Astrocyte of the hippocampus (primary cell): ENCODE results near the gene FRMD1.

Experiments
- DNase-seq: peaks from one replicate; pipeline ENCODE4 v3.0.0; 2011; ENCODE audit warnings: low read depth, low spot score

The FRMD1 gene

DNA sequence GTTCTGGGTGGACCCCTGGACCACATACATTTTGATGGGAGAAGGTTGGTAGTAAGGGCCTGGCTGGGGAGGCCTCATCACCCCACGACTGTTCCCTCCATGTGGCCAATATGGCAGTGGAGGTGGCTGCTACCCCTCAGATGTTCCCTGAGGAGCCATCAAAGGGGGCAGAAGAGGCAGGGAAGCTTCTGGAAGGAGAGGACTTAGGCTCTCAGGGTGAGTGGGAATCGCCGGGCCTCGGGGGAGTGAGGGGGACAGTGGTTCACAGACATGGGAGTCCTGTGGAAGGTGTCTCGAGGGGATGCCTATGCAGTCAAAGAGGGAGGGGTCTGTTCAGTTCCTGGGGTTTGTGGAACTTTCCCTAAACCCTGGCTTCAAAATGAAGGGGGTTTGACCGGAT, 32.9 kb upstream of the FRMD1 start:
- no peak for DNase-seq

DNA sequence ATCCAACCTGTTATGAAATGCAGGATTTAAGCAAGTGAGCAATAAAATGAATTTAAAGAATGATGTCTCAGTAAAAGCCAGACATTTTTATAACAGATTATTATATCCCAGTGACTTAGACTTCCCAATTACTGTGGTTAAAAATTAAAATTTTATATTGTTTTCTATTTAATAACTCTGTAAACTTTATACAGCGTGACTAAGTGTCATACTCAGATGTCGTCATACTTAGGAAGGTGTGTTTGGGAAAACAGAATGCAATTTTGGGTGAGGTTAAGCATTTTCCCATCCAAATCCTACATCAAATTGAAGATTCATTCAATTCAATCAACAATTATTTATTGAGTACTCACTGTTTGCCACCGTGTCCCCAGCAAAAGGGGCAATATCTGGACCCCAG, 31.4 kb upstream of the FRMD1 start:
- no peak for DNase-seq

DNA sequence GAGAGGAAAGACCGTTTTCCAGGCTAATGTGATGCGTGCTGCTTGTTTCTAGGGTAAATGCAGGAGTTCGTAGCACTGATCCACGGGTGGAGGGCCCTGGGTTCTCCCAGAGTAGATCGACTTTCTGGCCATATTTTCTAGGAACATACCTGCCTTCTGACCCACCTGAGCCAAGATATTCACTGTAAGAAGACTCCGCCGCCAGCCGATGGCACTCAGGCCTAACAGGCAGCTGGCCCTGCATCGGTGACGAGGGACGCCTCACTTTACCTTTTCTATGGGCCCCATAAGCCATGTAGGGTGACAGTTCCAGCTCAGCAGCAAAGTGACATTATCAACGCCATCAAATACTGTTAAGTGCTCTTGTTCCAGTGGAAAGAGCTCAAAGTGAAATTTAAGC, 30.2 kb upstream of the FRMD1 start:
- DNase-seq = no peak

DNA sequence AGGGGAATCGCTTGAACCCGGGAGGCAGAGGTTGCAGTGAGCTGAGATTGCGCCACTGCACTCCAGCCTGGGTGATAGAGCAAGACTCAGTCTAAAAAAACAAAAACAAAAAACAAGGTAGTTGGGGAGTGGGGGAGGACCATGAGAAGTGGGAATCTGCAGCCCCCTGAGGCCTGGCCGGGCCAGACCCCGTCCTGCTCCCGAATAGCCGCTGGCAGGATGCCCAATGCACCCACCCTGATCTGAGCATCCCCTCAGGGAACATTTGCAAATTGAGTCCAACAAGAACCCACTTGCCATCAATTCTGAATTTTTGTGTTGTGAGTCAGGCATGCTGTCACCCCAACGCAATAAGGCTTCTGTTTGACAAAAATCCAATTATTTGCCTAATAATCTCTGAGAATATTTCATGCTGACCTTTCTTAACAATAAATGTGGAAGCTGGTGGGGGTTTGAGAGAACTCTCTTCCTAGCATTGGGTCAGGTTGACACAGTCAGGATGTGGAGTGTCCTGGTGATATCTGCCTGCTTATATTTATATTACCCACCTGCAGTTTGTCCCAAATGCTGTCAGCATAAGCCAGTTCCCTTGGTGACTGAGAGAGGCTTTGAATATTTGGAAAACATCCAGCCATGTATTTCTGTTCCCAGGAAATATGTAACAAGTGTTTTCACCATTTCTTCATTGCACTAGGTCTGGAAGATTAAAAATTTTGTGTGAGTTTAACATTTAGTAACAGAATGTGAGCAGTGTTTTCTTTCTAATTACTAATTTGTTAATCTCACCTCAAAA, 28.4 kb upstream of the FRMD1 start:
- DNase-seq = no peak

DNA sequence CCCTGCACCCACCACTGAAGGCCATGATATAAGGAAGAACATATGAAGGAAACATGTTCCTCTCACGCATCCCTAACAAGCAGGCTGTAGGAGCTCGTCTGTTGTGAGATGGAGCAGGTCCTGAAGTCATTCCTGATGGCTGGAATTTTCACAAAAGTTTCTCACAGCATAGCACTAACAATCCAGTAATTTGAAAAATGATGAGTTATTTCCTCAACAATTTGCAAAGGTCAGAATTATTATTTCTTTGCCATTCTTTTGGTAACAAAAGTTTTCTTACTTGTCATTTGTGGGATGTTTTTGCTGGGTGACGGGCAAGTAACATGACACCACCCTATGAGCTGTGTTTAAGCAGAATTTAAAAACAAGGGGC, 27.6 kb upstream of the FRMD1 start:
- no peak for DNase-seq

DNA sequence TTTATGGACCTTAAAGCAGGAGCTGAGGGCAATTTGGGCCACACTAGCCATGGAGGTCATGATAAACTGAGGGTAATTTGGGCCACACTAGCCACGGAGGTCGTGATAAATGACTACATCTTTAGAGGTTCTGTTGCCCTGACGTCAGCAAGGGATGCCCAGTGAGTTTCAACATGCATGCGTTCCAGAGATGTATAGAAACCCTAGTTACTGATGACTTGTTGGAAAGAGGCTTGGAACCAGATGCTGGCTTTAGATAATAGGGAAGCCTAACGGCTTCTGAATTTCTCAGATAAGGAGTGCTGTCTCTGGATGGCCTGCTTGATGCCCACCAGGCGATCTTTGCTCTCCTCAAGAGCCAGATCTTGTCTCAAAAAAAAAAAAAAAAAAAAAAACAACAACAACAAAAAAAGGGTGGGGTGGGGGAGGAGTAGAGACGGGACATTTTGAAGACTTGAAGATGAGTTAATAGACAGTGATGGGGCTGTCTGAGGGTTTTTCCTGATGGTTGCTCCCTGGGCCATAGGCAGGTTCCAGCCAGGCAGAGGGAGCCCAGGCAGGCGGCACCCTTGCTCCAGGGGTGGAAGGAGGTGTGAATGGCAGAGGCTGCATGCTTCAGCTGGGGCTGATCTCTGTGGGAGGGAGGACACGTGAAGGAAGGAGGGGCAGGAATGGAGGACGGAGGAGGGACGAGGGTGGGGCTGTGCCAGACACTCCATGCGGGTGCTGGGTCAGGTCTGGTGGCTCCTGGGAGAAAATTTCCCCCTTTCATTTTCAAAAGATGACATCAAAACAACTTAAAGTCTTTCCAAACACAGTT, 27.0 kb upstream of the FRMD1 start:
- DNase-seq = no peak

DNA sequence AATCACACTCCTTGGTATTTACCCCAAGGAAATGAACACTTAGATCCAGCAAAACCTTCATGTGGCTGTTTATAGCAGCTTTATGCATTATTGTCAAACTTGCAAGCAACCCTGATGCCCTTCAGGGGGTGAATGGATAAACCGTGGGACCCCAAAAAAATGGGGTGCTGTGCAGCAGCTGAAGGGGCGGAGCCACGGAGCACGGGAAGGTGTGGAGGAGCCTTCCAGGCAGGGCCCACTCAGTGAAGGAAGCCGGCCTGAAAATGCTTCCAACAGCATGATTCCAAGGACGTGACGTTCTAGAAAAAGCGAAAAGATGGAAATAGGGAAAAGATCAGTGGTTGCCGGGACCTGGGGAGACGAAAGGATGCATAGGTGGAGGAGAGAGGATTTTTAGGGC, 25.6 kb upstream of the FRMD1 start:
- no peak for DNase-seq

DNA sequence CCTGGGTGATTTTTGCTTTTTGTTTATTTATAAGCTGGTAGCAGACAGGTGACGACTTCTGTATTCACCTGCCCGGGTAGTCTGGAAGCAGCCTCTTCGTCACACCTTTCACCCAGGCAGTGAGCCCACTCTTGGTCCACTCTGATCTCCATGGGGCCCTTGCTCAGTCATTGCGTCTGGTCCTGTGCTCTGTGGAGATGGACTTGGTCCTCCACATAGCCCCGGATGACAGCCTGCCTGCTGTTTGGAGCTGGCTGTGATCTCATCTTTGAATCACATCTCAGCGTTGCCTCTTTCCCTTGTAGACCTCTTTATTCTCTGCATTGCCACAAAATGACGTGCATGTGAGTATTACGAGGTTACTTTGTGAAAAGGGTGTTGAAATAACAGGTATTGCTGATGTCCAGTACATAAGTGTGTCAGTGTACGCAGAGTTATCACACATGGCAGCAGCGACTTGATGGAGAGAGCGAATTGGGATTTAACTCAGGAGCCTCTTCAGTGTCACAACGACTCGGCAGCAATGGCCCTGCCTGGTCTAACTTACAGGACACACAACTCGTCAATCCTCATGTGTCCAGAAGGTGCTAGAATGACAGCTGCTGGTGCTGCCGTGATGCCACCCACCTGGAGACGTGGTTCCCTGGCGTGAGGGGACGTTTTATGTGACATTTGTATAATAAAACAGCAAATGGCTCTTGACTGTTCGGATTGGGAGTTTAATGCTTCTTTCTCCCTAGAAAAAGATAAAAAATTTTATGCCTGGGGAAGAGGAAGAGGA, 24.2 kb upstream of the FRMD1 start:
- no peak for DNase-seq

DNA sequence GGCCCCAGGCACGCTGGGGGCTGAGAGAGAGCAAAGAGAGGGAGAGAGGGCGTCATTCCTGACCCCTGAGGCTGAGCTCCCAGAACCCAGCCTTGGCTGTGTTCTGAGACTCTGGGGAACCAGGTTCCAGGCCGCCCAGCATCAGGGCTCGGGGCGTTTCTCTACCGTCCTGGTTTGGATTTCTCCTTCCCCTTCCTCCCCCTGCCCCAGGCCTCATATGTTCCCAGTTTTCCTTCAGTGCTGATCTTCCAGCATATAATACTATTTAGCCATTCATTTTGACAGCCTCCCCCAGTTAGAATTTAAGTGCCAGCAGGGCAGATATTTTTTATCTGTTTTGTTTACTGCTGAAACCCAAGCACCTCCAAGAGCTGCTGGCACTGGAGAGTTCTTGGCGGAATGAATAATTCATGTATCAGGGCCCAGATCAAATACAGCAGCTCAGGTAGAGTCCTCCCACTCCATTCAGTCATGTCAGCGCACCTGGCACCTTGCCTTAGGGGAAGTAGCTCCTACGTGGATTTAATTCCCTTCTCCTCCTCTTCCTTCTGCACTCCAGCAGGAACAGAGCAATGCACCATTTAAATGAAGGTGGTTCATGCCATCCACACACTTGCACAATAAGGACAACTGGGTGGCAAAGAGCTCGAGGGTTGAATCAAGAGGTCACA, 23.4 kb upstream of the FRMD1 start:
- no peak for DNase-seq

DNA sequence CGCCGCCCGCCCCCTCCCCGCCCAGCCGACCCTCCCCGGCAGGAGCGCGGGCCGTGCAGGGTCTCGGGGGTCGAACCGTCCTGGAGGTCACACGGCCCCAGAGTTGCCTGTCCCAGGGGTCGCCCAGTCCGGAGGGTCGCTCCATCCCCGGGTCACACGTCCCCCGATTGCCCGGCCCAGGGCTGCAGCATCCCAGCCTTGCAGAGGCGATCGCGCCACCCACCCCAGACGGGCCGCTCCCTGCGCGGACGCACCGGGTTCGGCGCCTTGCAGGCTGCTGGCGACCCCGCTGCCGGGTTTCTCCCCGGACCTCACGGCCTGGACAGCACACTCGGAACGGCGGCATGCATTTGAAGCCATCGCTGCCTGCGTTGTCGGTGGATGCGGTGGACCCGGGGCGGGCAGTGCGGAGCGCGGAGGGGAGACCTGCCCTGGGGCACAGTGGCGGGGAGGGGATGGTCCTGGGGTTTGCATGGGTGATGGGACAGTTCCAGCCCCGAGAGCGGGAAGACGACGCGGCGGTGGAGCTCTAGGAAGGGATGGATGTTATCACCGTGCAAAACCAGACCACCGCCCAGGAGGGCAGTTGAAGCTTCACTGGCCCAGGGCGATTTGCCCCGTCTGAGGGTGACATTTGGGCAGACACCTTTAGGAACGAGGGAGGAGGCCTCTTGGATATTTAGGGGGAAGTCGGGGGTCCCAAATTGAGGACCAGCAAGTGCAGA, 22.7 kb upstream of the FRMD1 start:
- no peak for DNase-seq

DNA sequence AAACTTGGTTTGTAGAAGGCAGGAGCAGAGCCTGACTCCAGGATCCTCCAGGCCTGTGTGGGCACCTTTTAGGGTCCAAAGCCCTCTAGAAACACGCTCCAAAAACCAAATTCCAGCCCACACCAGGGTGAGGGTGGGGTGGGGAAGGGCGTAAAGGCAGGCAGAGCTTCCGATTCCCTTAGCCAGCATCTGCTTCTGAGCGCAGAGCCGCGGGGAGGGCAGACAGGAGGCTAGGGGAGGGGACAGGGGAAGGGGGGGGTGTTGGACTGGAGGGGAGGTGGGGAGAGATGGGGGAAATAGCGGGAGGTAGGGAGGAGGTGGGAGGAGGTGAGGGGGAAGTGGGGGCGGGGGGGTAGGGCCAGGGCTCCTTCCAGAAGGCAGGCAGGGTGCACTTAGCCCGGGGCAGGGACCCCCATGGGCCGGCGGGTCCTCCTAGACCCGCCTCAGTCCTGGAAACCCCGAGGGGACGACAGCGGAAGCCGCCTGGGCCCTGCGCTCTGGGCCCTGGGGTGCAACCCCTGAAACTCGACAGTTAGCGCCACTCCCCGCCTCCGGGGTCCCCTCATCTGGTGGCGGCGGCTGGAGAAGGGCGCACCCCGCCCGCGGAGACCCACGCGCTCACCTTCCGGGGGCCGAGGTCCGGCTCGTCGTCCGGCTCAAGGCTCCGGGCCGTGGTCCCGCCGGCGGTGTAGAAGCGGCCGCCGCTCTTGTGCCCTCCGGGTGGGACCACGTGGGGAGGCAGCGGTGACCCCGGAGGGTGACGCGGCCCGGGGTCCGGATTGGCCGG, 22.0 kb upstream of the FRMD1 start:
- no peak for DNase-seq

DNA sequence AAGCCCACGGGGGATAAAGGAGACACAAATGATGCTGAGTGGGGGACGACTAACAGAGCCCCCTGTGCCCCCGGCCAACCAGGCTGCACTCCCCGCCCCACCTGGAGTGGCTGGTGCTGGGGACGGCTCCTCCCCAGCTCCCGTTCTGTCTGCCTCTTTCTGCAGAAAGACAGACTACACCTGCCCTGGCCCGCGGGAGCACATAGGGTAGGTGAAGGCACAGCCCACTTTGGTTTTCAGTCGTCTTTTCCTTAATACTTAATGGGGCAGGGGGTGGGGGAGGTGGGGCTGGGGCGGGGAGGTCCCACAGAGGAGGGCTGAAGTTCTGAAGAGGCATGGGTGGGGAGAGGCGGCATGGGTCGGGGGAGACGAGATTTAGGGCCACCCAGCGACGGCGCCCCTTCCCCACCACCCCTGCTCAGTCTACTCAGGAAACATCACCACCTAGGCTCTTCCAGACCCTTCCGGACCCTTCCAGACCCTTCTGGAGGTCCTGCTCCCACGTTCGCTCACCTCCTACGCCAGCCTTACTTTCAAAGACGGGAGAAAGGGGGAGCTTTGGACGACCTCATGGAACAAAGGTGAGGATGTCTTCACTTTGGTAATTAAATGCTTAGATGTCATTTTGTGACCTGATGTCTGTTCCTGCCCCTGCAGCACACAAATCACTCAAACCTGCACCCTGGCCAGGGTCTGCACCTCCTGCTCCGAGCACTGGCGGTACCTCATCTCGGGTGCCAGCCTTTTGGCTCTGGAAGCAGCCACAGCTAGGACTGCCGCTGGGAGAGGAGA, 21.2 kb upstream of the FRMD1 start:
- no peak for DNase-seq

DNA sequence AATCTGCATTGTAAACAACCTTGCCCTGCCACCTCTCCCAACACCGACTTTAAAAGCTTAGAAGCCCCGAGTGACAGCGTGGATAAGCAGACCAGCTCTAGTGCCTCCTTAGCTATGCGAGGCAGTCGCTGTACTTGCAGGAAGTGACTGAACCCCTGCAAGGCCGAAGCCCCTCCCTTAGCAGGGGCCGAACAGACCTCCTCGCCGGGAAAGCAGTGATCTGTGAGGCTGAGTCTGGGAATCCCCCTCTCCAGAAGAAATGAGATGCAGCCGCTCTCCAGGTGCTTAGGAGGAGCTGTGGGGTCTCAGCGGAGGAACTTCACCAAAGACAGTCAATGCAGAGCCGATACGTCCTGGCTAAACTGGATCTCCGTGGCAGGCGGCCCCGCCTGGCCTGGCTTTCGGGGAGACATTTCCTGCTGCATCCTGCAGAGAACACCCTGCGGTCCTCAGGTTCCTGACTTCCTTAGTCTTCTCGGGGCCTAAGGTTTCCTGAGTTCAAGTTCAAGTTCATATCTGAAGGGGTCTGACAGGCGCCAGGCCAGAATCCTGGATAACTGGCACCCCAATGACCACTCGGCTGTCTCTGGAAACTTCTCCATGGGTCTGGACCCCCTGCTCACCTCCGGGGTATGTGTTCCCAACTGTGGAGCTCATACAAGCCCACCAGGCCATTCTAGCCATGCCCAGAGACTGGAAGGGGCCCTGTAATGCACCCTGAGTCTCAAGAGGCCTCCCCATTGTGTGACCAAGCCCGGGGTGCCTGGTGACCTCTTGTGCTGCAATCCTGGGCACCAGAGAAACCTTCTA, 20.4 kb upstream of the FRMD1 start:
- DNase-seq = no peak

DNA sequence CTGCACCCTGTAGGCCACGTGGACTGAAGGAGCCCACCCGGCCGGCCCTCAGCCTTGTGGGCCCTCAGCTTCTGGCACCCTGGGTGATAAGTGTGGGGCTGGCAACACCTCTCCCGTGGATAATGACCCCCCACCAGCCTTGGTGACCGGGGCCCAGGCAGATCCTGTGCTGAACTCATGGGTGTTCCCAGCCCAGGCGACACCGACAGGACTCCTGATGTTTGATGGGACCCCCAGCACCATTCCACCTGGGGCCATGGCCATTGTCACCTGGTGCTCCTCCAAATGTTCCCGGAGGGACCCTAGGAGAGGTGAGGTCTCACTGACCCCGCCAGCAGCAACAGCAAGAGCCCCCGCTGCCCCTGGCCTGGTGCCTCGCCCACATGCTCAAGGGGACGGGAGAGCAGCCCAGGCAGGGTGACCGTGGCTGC, 19.4 kb upstream of the FRMD1 start:
- DNase-seq = no peak

DNA sequence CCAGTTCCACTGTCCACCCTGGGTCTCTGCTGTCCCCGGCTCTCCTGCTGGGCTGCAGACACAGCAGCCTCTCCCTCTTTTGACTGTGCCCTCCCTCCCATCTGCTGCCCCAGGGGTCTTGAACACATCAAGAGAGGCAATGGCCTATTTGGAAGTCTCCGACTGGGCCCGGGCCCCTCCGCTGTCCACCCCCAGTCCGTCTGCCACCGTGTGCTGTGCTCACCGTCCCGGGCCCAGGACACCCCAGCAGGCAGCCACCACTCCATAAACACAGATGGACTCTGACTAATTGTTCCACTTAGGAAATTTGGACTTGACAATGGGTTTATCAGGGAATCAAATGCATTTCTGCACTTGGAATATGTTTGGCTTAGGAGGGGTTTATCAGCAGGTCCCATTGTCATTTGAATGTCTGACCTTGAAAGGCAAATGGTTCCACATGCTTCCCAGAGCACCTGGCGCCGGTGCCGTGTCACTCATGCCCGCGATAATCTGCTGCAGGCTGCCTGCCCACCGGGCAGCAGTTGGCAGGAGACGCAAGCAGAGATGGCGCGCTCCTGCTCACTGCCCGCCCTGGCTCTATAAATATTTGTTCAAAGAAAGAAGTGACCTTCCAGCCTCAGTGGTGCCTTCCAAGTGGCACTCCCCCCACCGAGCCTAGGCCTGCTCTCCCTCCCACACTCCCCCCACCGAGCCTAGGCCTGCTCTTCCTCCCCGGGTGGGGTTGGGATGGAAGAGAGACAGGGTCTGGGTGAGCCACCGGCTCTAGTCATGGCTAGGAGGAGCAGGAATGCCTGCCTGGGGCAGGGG, 18.8 kb upstream of the FRMD1 start:
- DNase-seq = no peak

DNA sequence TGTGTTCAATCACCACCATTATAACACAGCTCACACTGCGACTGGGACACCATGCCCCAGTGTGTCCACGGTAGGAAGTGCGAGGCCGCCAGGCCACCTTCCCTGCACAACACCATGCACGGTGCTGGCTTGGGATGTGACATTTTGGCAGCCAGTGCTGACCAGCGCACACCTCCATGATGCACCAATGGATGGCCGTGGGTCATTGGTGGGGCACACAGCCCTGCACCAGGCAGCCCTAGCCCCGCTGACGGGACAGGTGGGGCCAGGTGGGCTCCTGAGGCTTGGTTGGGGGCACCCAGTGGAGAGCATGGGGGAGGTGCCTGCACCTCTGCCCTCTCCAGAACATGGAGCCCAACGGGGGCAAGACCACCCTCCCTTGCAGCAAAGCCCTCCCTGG, 18.2 kb upstream of the FRMD1 start:
- DNase-seq = no peak

DNA sequence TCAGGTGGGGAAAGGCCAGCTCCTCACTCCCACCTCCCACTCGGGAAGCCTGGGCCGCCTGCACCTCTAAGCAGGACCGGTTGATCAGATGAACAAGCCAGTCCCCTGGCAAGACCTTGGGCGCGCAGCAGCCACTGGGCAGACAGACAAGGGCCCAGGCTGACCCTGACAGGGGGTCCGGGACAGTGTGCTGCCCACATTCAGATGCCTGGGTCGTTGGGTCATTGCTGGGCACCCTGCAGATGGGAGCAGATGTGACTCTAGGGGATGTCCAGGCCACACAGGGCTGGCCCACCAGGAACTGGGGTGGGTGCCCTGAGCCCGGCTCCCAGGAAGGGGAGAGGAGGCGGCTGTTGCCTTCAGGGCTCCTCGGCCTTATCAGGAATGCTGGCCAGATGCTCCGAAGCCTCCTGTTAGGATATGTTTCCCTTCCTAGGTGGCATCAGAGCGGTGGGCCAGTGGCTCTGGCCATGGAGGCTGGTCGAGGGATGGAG, 17.3 kb upstream of the FRMD1 start:
- no peak for DNase-seq
